CD4-positive, alpha-beta T cell (primary cell): ENCODE results near the gene NSD2. TPM values are rescaled to one million over a fixed set of nuclear protein-coding genes. Genes with fewer than 3 reads are reported as not detected.
"Not testable (repeated sequence)": the region's sequence is repeated elsewhere in the genome, so short reads cannot be mapped to it uniquely, and the experiment has no call there.

Source experiments
- ATAC-seq: fragments of 200-7000 bp; cut with Tn5 transposase; one replicate; pipeline ENCODE4 v1.10.0; 2022; ENCODE audit warnings: mild to moderate bottlenecking; ENCODE audit not compliant: poor library complexity
- CTCF ChIA-PET: fragments of 350-600 bp; sonication (Branson Sonifier 250); formaldehyde crosslinking; loops from one replicate; lab custom pipeline; 2021; ENCODE audit warnings: antibody characterized with exemption, inconsistent platforms; lab: Charles Lee
- POLR2A ChIA-PET: fragments of 350-600 bp; sonication (Branson Sonifier 250); formaldehyde crosslinking; loops from one replicate; lab custom pipeline; 2021; ENCODE audit warnings: antibody characterized with exemption, inconsistent platforms; lab: Charles Lee
- DNase-seq, 14 experiments: peaks; one replicate each; pipeline ENCODE4 v3.0.0-alpha.2; 2013 to 2020; ENCODE audit warnings: mixed read lengths in 2 of 14
- H3K27ac ChIP-seq, 2 donors: one replicate each; pipeline versions ENCODE4 v1.5.1 to v1.7.0; 2013; ENCODE audit warnings: low read length in 2 of 2, low read depth in 1 of 2, mild to moderate bottlenecking in 1 of 2
- H3K27me3 ChIP-seq, 2 experiments: 1 replicate in 1 of 2; 2 replicates in 1 of 2; pipeline versions ENCODE4 v1.6.1 to v1.7.0; 2013; ENCODE audit warnings: low read length in 2 of 2, control low read depth in 1 of 2, mild to moderate bottlenecking in 1 of 2, moderate library complexity in 1 of 2; ENCODE audit not compliant: insufficient read depth in 2 of 2, control insufficient read depth in 1 of 2
- H3K36me3 ChIP-seq: one replicate; pipeline ENCODE4 v1.6.1; 2013; ENCODE audit warnings: low read length, control low read depth; ENCODE audit not compliant: insufficient read depth
- H3K4me1 ChIP-seq: one replicate; pipeline ENCODE4 v1.6.1; 2013; ENCODE audit warnings: low read length, control low read depth; ENCODE audit not compliant: insufficient read depth
- H3K4me3 ChIP-seq: one replicate; pipeline ENCODE4 v1.5.1; 2013; ENCODE audit warnings: mild to moderate bottlenecking, low read length, moderate library complexity
- H3K9me3 ChIP-seq, 2 experiments: 1 replicate in 1 of 2; 2 replicates in 1 of 2; pipeline versions ENCODE4 v1.6.1 to v1.7.0; 2013; ENCODE audit warnings: low read length in 2 of 2, mild to moderate bottlenecking in 2 of 2, control low read depth in 1 of 2, moderate library complexity in 1 of 2; ENCODE audit not compliant: control insufficient read depth in 1 of 2, insufficient read depth in 1 of 2
- H3K27ac Mint-ChIP-seq: one replicate; pipeline ENCODE4 v1.8.0; 2020; ENCODE audit warnings: mixed read lengths
- H3K27me3 Mint-ChIP-seq: one replicate; pipeline ENCODE4 v1.8.0; 2021; ENCODE audit warnings: mixed read lengths
- H3K36me3 Mint-ChIP-seq: one replicate; pipeline ENCODE4 v1.8.0; 2021; ENCODE audit warnings: low read depth, mixed read lengths
- H3K4me1 Mint-ChIP-seq: one replicate; pipeline ENCODE4 v1.8.0; 2021; ENCODE audit warnings: low read depth, mixed read lengths
- H3K4me3 Mint-ChIP-seq: one replicate; pipeline ENCODE4 v1.8.0; 2020; ENCODE audit warnings: mild to moderate bottlenecking, mixed read lengths
- H3K9me3 Mint-ChIP-seq: one replicate; pipeline ENCODE4 v1.8.0; 2020; ENCODE audit warnings: mixed read lengths
- intact Hi-C, 2 experiments: fragments of 100-400 bp; cut with DNase I in 1 of 2; cut with micrococcal nuclease in 1 of 2; formaldehyde crosslinking; loops; one replicate each; pipeline versions ENCODE4 v1.15.1 to v1.9.0; 2023 to 2025; cut with DNase I, micrococcal nuclease
- total RNA-seq, 174 experiments: library from RNA in 2 of 174; stranded (reverse) in 2 of 174; gene quantifications; one replicate each; pipeline ENCODE4 v1.2.3 and lab custom pipeline; 2021 to 2026
- TF ChIP-seq, protein P1 (sequence below): fragments of 200-600 bp; IDR thresholded peaks from one replicate; pipeline ENCODE4 v1.8.0; 2022; ENCODE audit warnings: antibody characterized with exemption, mild to moderate bottlenecking

NSD2 gene
- total RNA-seq, 2 experiments from 2014 or later: 42.4 to 45.8 TPM

DNA sequence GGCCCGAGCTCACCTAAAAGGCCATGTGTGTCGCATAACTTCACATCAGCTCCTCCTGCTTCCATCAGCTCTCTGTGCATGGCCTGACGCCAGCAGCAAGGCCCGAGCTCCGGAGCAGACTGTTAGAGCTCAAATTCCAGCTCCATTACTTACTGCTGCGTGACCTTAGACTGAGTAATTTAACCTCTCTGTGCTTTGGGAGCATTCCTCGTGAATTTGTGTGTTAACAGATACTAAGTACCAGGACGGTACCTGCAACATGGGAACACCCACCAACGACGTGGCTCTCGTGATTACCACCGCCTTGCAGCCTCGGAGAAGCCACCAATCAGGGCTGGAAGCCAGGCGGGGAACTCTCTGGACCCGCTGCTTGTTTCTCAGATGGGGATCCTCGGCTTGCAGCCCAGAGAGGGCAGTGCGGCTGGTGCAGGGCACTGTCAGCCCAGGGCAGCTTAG, 28.2 kb upstream of the NSD2 start:
- H3K4me1 Mint-ChIP-seq: no peaks in the 10 kb centered on the region
- TF ChIP-seq, protein P1, sequence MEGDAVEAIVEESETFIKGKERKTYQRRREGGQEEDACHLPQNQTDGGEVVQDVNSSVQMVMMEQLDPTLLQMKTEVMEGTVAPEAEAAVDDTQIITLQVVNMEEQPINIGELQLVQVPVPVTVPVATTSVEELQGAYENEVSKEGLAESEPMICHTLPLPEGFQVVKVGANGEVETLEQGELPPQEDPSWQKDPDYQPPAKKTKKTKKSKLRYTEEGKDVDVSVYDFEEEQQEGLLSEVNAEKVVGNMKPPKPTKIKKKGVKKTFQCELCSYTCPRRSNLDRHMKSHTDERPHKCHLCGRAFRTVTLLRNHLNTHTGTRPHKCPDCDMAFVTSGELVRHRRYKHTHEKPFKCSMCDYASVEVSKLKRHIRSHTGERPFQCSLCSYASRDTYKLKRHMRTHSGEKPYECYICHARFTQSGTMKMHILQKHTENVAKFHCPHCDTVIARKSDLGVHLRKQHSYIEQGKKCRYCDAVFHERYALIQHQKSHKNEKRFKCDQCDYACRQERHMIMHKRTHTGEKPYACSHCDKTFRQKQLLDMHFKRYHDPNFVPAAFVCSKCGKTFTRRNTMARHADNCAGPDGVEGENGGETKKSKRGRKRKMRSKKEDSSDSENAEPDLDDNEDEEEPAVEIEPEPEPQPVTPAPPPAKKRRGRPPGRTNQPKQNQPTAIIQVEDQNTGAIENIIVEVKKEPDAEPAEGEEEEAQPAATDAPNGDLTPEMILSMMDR: no peak
- CTCF ChIA-PET: no interaction called here

DNA sequence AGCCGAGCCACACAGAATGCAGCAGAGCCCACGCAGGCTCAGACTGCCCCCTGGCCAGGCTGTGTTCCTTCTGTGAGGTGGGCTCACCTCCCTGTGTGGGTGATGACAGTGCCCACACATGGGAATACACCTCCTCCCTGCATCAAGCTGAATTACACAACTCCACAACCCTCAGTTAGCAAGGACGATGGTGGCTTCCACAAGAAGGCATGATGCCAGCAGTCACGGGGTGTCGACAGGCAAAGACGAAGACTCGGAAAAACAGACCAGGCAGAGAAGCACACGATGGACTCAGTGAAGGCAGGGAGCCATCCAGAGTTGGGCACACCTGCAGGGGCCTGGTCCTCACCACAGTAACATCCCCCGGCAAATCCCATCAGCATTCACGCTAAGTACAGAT, 27.3 kb upstream of the NSD2 start:
- Mint-ChIP-seq H3K9me3 (no peaks in the 10 kb centered on the region), H3K4me3 (no peak overlapping the region), H3K27me3 (no peaks in the 10 kb centered on the region), H3K36me3 (peaks cover 64% of the 10 kb centered on the region), H3K4me1 (no peaks in the 10 kb centered on the region), H3K27ac (no peak overlapping the region)
- H3K36me3 ChIP-seq: peaks cover 63% of the 10 kb centered on the region
- TF ChIP-seq, protein P1: no peak
- CTCF ChIA-PET: no interaction called here
- H3K9me3 ChIP-seq: no peaks in the 10 kb centered on the region
- no peak overlapping the region for H3K4me3 ChIP-seq
- peaks cover 3% of the 10 kb centered on the region for H3K4me1 ChIP-seq
- DNase-seq (no peak), ATAC-seq (no peak)
- intact Hi-C loops: no loop called here
- no peaks in the 10 kb centered on the region for H3K27me3 ChIP-seq
- no peak overlapping the region for H3K27ac ChIP-seq
- POLR2A ChIA-PET: no interaction called here

More for the DNA sequence above, 28.2 kb upstream of the NSD2 start:
- no peaks in the 10 kb centered on the region for H3K27me3 ChIP-seq
- H3K27me3 Mint-ChIP-seq: no peaks in the 10 kb centered on the region
- H3K9me3 ChIP-seq: no peaks in the 10 kb centered on the region
- ATAC-seq (no peak), DNase-seq (no peak)
- H3K27ac ChIP-seq: no peak overlapping the region
- H3K36me3 Mint-ChIP-seq: peaks cover 65% of the 10 kb centered on the region
- H3K4me3 ChIP-seq: no peak overlapping the region
- no peaks in the 10 kb centered on the region for H3K9me3 Mint-ChIP-seq
- intact Hi-C loops: no loop called here
- H3K4me1 ChIP-seq: peaks cover 3% of the 10 kb centered on the region
- no peak overlapping the region for H3K4me3 Mint-ChIP-seq
- peaks cover 70% of the 10 kb centered on the region for H3K36me3 ChIP-seq
- no peak overlapping the region for H3K27ac Mint-ChIP-seq
- POLR2A ChIA-PET: no interaction called here

DNA sequence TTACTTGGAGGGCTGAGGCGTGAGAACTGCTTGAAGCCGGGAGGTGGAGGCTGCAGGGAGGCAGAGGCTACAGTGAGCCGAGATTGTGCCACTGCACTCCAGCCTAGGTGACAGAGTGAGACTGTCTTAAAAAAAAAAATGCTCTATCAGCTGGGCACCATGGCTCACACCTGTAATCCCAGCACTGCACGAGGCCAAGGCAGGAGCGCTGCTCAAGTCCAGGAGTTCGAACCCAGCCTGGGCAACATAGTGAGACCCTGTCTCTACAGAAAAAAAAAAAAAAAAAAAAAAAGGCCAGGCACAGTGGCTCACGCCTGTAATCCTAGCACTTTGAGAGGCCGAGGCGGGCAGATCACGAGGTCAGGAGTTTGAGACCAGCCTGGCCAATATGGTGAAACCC, 26.6 kb upstream of the NSD2 start:
- H3K4me1 ChIP-seq, H3K27ac ChIP-seq, H3K27me3 Mint-ChIP-seq, DNase-seq, H3K27me3 ChIP-seq, ATAC-seq, H3K9me3 ChIP-seq, CTCF ChIA-PET, H3K4me3 ChIP-seq, POLR2A ChIA-PET, H3K27ac Mint-ChIP-seq, H3K9me3 Mint-ChIP-seq, H3K4me1 Mint-ChIP-seq, intact Hi-C loops, H3K4me3 Mint-ChIP-seq: not testable (repeated sequence)
- H3K36me3 ChIP-seq: peaks cover 55% of the 10 kb centered on the region
- H3K36me3 Mint-ChIP-seq: peaks cover 57% of the 10 kb centered on the region

DNA sequence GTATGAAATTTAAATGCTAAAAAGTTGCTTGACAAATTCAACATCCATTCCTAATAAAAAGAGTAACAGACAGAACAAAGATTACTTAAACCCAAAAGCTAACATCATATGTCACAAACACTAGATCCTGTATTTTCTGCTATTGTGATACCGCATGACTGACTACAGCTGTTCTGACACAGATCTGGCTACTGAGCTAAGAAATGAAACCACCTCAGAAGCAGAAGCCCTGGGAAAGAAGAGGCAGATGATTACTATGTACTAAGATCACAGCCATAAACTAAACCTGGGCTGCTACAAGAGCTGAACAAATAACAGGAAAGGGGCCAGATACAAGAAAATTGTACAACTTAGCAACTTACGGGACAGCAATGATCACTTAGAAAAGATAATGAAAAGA, 24.6 kb upstream of the NSD2 start:
- DNase-seq: no peak
- TF ChIP-seq, protein P1: no peak
- Histone ChIP-seq H3K9me3 (no peaks in the 10 kb centered on the region), H3K4me3 (no peak overlapping the region), H3K36me3 (peaks cover 40% of the 10 kb centered on the region), H3K4me1 (peaks cover 7% of the 10 kb centered on the region), H3K27ac (no peak overlapping the region), H3K27me3 (no peaks in the 10 kb centered on the region)
- CTCF ChIA-PET: no interaction called here
- Mint-ChIP-seq H3K9me3 (no peaks in the 10 kb centered on the region), H3K27ac (no peak overlapping the region), H3K27me3 (no peaks in the 10 kb centered on the region), H3K36me3 (peaks cover 41% of the 10 kb centered on the region), H3K4me1 (peaks cover 9% of the 10 kb centered on the region), H3K4me3 (no peak overlapping the region)
- POLR2A ChIA-PET: no interaction called here
- no peak for ATAC-seq
- intact Hi-C loops: no loop called here
